Panc1 (cell line): ENCODE measurements around the gene TMX1. TPM values are rescaled to one million over a fixed set of nuclear protein-coding genes. Genes with fewer than 3 reads are reported as not detected.

ENCODE experiments used
- ATAC-seq: fragments of 200-7000 bp; cut with Tn5 transposase; 2 replicates; pipeline ENCODE4 v1.9.1; 2020; ENCODE audit warnings: mild to moderate bottlenecking, moderate library complexity
- Bru-seq: library from RNA; stranded (reverse); fragments of 400-500 nt; gene quantifications from one replicate; lab custom pipeline; 2021; lab: Mats Ljungman, UMichigan
- BruChase-seq, 2 experiments: library from RNA; stranded (reverse); fragments of 400-500 nt; gene quantifications; one replicate each; lab custom pipeline; 2021; lab: Mats Ljungman, UMichigan
- BruUV-seq: library from RNA; stranded (reverse); fragments of 400-500 nt; replicated peaks from 2 replicates; lab custom pipeline; 2021; lab: Mats Ljungman, UMichigan
- CTCF ChIA-PET: fragments of 300-600 bp; sonication (Branson Sonifier 250); formaldehyde crosslinking; loops from one replicate; lab custom pipeline; 2022; ENCODE audit warnings: antibody characterized with exemption; lab: Charles Lee
- POLR2A ChIA-PET: fragments of 300-600 bp; sonication (Branson Sonifier 250); formaldehyde crosslinking; loops from one replicate; lab custom pipeline; 2022; ENCODE audit warnings: antibody characterized with exemption; lab: Charles Lee
- DNase-seq: peaks from one replicate; pipeline ENCODE4 v3.0.0-alpha.2; 2010; ENCODE audit warnings: low read depth, low spot score
- H3K27ac ChIP-seq: 2 replicates; pipeline ENCODE4 v1.5.1; 2011; ENCODE audit warnings: mild to moderate bottlenecking, low read length, inconsistent platforms
- H3K27me3 ChIP-seq: fragments of 200-500 bp; sonication (Bioruptor generic); 2 replicates; pipeline ENCODE4 v1.6.0; 2014; ENCODE audit warnings: low read length, inconsistent platforms; ENCODE audit not compliant: control insufficient read depth, insufficient read depth
- H3K36me3 ChIP-seq: fragments of 200-500 bp; sonication (Bioruptor generic); 2 replicates; pipeline ENCODE4 v1.5.1; 2014; ENCODE audit warnings: inconsistent platforms, mild to moderate bottlenecking, low read length, moderate library complexity; ENCODE audit not compliant: control insufficient read depth, insufficient read depth
- H3K4me1 ChIP-seq: 2 replicates; pipeline ENCODE4 v1.5.1; 2011; ENCODE audit warnings: inconsistent platforms, mild to moderate bottlenecking, low read length, moderate library complexity; ENCODE audit not compliant: control insufficient read depth, insufficient read depth
- H3K4me3 ChIP-seq, 2 experiments: 2 replicates each; pipeline ENCODE4 v1.5.1; 2011 to 2012; ENCODE audit warnings: low read depth in 2 of 2, low read length in 2 of 2, mild to moderate bottlenecking in 2 of 2, inconsistent platforms in 1 of 2, moderate library complexity in 1 of 2
- H3K9me3 ChIP-seq: fragments of 200-500 bp; sonication (Bioruptor generic); 2 replicates; pipeline ENCODE4 v1.5.1; 2014; ENCODE audit warnings: low read depth, mild to moderate bottlenecking, inconsistent platforms, low read length, moderate library complexity; ENCODE audit not compliant: control insufficient read depth, insufficient read depth
- POLR2AphosphoS5 ChIP-seq: IDR thresholded peaks from 2 replicates; pipeline ENCODE4 v1.6.1; 2012; ENCODE audit warnings: mild to moderate bottlenecking, low read depth, low read length, moderate library complexity
- SIN3A ChIP-seq: IDR thresholded peaks from 2 replicates; pipeline ENCODE4 v1.6.1; 2012; ENCODE audit warnings: low read depth, mild to moderate bottlenecking, low read length, moderate library complexity, borderline replicate concordance; ENCODE audit not compliant: insufficient read depth
- TCF7L2 ChIP-seq: IDR thresholded peaks from 2 replicates; pipeline ENCODE4 v1.6.1; 2011; ENCODE audit warnings: mild to moderate bottlenecking, low read depth, low read length, inconsistent platforms
- in situ Hi-C: cut with HindIII; loops from 2 replicates; pipeline ENCODE4 v1.10.0; 2016; ENCODE audit warnings: low sequenced_read_pairs, low pct_unique_long_range_greater_than_20kb
- intact Hi-C: fragments of 100-400 bp; cut with micrococcal nuclease; formaldehyde crosslinking; loops from one replicate; pipeline ENCODE4 v1.10.0; 2022; ENCODE audit not compliant: unreplicated experiment
- long read RNA-seq: library from polyadenylated mRNA; unstranded; transcript quantifications from one replicate; pipeline ENCODE4 v2.0.0, GENCODE V29; 2021; ENCODE audit not compliant: unreplicated experiment
- polyA plus RNA-seq: library from polyadenylated mRNA; unstranded; fragments of >200 nt; gene quantifications from one replicate; pipeline ENCODE4 v1.2.1, GENCODE V29; 2012; ENCODE audit warnings: missing spikeins; ENCODE audit not compliant: insufficient read length
- total RNA-seq: library from RNA; stranded (reverse); gene quantifications from one replicate; pipeline ENCODE4 v1.2.1, GENCODE V29; 2021; ENCODE audit not compliant: unreplicated experiment
- TF ChIP-seq, protein P1 (sequence below): fragments of 450-650 bp; IDR thresholded peaks from 2 replicates; pipeline ENCODE4 v1.5.1; 2017; ENCODE audit warnings: mild to moderate bottlenecking
- TF ChIP-seq, protein P2 (sequence below), 2 experiments: IDR thresholded peaks; 2 replicates each; pipeline ENCODE4 v1.6.1; 2011 to 2012; ENCODE audit warnings: low read depth in 2 of 2, control low read depth in 1 of 2, low read length in 1 of 2, mild to moderate bottlenecking in 1 of 2, moderate library complexity in 1 of 2; ENCODE audit not compliant: insufficient read depth in 1 of 2

TMX1 gene, protein sequence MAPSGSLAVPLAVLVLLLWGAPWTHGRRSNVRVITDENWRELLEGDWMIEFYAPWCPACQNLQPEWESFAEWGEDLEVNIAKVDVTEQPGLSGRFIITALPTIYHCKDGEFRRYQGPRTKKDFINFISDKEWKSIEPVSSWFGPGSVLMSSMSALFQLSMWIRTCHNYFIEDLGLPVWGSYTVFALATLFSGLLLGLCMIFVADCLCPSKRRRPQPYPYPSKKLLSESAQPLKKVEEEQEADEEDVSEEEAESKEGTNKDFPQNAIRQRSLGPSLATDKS
- 34.9 TPM for total RNA-seq
- 20.8 TPM for polyA plus RNA-seq
- Bru-seq, nascent RNA, result percentile 85 among the genes with signal in this experiment
- BruChase-seq, experiment 1, labeled RNA remaining after a 2-hour chase, result percentile 90 among the genes with signal in this experiment
- percentile 95 among the genes with signal in this experiment for BruChase-seq, experiment 2, labeled RNA remaining after a 6-hour chase
- long read RNA-seq, transcript TMX1-201 (8 exons, 3,995 nt), result major isoform, 130 of 142 reads
- long read RNA-seq, partial matches to known transcripts, result 1 of 142 reads
- long read RNA-seq, other reads (novel, unspliced or antisense), result 11 of 142 reads

DNA sequence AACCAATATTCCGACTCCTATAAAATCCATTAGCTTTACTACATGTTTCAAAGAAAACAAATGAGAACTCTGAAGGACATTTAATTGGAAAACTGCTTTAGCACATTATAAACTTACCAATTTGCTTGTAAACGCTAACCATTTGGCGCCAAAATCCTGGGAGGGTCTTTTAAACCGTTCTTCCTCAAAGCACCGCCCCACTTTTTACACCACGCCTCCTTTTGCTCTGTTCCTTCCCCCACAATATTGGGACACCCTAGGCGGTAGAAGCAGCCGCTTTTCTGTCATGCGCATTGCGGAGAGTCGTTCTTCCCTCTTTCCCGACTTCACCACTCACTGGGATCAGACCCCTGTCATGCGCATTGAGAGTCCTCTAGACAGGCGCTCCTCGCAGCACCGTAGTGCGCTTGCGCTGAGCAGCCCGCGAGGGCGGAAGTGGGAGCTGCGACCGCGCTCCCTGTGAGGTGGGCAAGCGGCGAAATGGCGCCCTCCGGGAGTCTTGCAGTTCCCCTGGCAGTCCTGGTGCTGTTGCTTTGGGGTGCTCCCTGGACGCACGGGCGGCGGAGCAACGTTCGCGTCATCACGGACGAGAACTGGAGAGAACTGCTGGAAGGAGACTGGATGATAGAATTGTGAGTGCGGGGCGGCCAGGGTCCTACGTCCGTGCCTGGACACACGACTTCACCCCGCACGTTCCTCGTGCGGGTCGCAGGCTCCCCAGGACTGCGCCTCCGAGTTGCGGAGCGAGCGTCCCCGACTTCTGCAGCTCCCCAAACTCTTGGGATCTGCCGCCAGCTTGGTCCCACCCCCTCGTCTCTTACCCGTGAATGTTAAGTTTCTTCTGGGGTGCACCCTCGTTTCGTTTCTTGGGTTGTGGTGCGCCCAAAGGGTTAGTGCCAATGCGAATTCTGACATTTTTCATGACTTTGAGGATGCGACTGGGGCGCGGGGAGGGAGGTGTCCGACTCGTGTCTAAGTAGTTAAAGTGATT is at the start of gene TMX1:
Gene TMX1 (plus strand): TSS at position 435 of the 991 bp plus-strand sequence. CDS start 46 bp downstream, at position 481.
- in situ Hi-C loops (no loop called here), intact Hi-C loops (no loop called here)
- POLR2A ChIA-PET, result interaction anchor here (0.7 kb wide), 1 partner anchor 733 kb away, joined by 3 read pairs; no protein-coding TSS in a partner anchor
- BruUV-seq, result no TSS peak
- Histone ChIP-seq H3K4me1 (peaks cover 5% of the 10 kb centered on the region), H3K36me3 (peaks cover 7% of the 10 kb centered on the region; the same call in 1 of the 2 replicates), H3K27ac (peak within 1 kb of the TSS; percentile 84), H3K4me3 (peak within 1 kb of the TSS; percentile 70 to 82), H3K9me3 (no peaks in the 10 kb centered on the region), H3K27me3 (no peaks in the 10 kb centered on the region)
- ATAC-seq, result peak; percentile 99
- peak; percentile 91 for DNase-seq
- CTCF ChIA-PET, result interaction anchor here (0.7 kb wide), 1 partner anchor 537 kb away, joined by 5 read pairs; no protein-coding TSS in a partner anchor
- TF ChIP-seq TCF7L2 (no peak), POLR2AphosphoS5 (peak; percentile 87), SIN3A (0 out of 2 replicates have a peak, but pooled peaks have one; percentile 53)
- TF ChIP-seq, protein P1, sequence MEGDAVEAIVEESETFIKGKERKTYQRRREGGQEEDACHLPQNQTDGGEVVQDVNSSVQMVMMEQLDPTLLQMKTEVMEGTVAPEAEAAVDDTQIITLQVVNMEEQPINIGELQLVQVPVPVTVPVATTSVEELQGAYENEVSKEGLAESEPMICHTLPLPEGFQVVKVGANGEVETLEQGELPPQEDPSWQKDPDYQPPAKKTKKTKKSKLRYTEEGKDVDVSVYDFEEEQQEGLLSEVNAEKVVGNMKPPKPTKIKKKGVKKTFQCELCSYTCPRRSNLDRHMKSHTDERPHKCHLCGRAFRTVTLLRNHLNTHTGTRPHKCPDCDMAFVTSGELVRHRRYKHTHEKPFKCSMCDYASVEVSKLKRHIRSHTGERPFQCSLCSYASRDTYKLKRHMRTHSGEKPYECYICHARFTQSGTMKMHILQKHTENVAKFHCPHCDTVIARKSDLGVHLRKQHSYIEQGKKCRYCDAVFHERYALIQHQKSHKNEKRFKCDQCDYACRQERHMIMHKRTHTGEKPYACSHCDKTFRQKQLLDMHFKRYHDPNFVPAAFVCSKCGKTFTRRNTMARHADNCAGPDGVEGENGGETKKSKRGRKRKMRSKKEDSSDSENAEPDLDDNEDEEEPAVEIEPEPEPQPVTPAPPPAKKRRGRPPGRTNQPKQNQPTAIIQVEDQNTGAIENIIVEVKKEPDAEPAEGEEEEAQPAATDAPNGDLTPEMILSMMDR, result no peak

DNA sequence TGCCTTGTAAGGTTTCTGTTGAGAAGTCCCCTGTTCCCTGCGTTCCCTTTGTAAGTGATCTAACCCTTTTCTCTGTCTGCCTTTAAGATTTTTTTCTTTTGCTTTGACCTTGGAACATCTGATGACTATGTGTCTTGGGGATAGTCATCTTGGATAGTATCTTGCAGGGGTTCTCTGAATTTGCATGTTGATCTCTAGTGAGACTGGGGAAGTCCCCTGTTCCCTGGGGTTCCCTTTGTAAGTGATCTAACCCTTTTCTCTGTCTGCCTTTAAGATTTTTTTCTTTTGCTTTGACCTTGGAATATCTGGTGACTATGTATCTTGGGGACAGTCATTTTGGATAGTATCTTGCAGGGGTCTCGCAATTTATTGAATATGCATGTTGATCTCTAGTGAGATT is 38.2 kb upstream of the TMX1 start:
- intact Hi-C loops, result no loop called here
- Histone ChIP-seq H3K4me3 (no peak overlapping the region), H3K4me1 (no peaks in the 10 kb centered on the region), H3K27me3 (peaks cover 2% of the 10 kb centered on the region; the same call in 1 of the 2 replicates), H3K9me3 (no peaks in the 10 kb centered on the region), H3K27ac (no peak overlapping the region), H3K36me3 (no peaks in the 10 kb centered on the region)
- ChIA-PET POLR2A (no interaction called here), CTCF (no interaction called here)
- in situ Hi-C loops, result no loop called here
- BruUV-seq, result no TSS peak
- DNase-seq (no peak), ATAC-seq (no peak)
- TF ChIP-seq, protein P1, result no peak
- TF ChIP-seq SIN3A (no peak), POLR2AphosphoS5 (no peak), TCF7L2 (no peak)
- TF ChIP-seq, protein P2, sequence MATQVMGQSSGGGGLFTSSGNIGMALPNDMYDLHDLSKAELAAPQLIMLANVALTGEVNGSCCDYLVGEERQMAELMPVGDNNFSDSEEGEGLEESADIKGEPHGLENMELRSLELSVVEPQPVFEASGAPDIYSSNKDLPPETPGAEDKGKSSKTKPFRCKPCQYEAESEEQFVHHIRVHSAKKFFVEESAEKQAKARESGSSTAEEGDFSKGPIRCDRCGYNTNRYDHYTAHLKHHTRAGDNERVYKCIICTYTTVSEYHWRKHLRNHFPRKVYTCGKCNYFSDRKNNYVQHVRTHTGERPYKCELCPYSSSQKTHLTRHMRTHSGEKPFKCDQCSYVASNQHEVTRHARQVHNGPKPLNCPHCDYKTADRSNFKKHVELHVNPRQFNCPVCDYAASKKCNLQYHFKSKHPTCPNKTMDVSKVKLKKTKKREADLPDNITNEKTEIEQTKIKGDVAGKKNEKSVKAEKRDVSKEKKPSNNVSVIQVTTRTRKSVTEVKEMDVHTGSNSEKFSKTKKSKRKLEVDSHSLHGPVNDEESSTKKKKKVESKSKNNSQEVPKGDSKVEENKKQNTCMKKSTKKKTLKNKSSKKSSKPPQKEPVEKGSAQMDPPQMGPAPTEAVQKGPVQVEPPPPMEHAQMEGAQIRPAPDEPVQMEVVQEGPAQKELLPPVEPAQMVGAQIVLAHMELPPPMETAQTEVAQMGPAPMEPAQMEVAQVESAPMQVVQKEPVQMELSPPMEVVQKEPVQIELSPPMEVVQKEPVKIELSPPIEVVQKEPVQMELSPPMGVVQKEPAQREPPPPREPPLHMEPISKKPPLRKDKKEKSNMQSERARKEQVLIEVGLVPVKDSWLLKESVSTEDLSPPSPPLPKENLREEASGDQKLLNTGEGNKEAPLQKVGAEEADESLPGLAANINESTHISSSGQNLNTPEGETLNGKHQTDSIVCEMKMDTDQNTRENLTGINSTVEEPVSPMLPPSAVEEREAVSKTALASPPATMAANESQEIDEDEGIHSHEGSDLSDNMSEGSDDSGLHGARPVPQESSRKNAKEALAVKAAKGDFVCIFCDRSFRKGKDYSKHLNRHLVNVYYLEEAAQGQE (IDR thresholded peaks at IDR 0.05; ENCODE audit: insufficient read depth in 1 of 2, low read depth in 2 of 2, low read length in 1 of 2), result no peak
